ENCODE measurements around the gene JMJD4. TPM values are rescaled to one million over a fixed set of nuclear protein-coding genes. Genes with fewer than 3 reads are reported as not detected.

The JMJD4 gene
- total RNA-seq, 2 donors from 2014 or later, result 19.4 to 21.8 TPM

DNA sequence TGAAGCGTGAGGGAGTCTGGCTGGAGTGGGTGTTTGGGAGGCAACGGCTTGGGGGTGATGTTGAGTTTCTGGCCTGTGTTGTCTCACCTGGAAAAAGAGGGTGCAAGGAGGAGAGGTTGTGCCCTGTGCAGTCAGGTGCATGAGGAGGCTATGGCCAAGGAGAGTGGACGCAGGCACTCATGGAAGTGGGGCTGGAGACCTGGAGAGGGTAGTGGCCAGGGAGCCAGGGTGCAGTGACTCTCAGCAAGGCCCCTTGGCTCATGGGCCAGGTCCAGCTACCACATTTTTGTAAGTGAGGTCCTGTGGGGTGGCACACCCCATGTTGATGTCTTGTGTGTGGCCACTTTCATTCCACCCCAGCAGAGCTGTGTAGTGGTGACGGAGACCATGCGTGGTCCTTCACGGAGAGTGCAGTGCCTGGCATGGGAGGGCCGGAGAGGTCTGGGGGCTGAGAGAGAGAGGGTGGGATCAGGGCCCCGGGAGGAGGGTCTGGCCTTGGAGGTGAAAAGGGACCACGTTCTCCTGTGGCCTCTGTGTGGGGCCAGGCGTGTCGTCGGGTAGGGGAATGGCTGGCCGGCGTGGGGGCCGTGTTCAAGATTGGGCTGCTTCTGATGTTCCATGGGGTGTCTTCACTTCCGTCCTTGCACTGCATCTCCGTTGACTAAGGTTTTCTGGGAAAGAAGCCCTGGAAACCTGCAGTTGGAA, 6.2 kb upstream of the JMJD4 start:
- H3K27me3 Mint-ChIP-seq (ENCODE audit: insufficient read depth), result no peaks in the 10 kb centered on the region
- 95 to 96% methylated on average over 9 to 17 of the region's 17 CpGs for WGBS, 2 experiments (ENCODE audit: insufficient coverage in 1 of 2, insufficient read length in 1 of 2)

DNA sequence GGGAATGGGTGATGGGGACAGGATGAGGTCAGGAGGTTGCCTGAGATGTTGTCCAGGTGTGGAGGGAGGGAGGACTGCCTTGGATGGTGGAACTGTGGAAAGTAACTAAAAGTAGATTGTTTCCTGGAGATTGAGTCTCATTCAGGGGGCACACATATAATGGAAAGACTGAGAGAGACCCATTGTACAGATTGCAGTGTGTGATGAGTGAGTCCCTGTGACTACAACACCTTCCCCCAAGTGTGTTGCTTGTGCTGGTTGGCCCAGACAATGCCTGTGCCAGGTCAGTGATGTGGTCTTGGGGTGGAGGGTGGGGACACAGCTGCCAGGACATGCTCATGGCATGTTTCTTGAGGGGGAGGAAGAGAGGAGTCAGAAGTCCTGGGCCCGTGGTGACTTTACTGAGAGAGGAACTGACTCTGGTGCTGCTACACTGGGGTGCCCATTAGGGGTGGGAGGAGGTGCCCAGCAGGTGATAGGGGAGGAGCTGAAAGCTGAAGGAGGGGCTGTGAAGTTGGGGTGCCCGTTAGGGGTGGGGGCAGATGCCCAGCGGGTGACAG, 5.4 kb upstream of the JMJD4 start:
- TF ChIP-seq, protein P1, sequence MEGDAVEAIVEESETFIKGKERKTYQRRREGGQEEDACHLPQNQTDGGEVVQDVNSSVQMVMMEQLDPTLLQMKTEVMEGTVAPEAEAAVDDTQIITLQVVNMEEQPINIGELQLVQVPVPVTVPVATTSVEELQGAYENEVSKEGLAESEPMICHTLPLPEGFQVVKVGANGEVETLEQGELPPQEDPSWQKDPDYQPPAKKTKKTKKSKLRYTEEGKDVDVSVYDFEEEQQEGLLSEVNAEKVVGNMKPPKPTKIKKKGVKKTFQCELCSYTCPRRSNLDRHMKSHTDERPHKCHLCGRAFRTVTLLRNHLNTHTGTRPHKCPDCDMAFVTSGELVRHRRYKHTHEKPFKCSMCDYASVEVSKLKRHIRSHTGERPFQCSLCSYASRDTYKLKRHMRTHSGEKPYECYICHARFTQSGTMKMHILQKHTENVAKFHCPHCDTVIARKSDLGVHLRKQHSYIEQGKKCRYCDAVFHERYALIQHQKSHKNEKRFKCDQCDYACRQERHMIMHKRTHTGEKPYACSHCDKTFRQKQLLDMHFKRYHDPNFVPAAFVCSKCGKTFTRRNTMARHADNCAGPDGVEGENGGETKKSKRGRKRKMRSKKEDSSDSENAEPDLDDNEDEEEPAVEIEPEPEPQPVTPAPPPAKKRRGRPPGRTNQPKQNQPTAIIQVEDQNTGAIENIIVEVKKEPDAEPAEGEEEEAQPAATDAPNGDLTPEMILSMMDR (conservative IDR thresholded peaks at IDR 0.05), result no peak
- H3K4me1 Mint-ChIP-seq, result peaks cover 2% of the 10 kb centered on the region
- H3K27ac Mint-ChIP-seq, result no peak overlapping the region
- H3K36me3 Mint-ChIP-seq (ENCODE audit: low read depth), result peaks cover 15% of the 10 kb centered on the region
- H3K27me3 Mint-ChIP-seq (ENCODE audit: insufficient read depth), result no peaks in the 10 kb centered on the region
- no peak overlapping the region for H3K4me3 Mint-ChIP-seq
- Histone ChIP-seq H3K36me3 (ENCODE audit: control insufficient read depth, insufficient read depth, low read length) (no peaks in the 10 kb centered on the region), H3K27me3 (ENCODE audit: control insufficient read depth, insufficient read depth, low read length, poor library complexity, severe bottlenecking) (no peaks in the 10 kb centered on the region), H3K4me1 (ENCODE audit: control insufficient read depth, insufficient read depth, low read length) (no peaks in the 10 kb centered on the region), H3K27ac (ENCODE audit: low read depth, low read length) (no peak overlapping the region), H3K4me3 (ENCODE audit: low read length) (no peak overlapping the region), H3K9me3 (ENCODE audit: control insufficient read depth, low read length) (no peaks in the 10 kb centered on the region), H3K9ac (ENCODE audit: extremely low read depth, low read length, poor library complexity, severe bottlenecking) (no peak overlapping the region)
- no peak for DNase-seq
- 80 to 89% methylated on average over 1 to 3 of the region's 3 CpGs for WGBS, 2 experiments (ENCODE audit: insufficient coverage in 1 of 2, insufficient read length in 1 of 2)
- no peaks in the 10 kb centered on the region for H3K9me3 Mint-ChIP-seq

More for the DNA sequence above, 6.2 kb upstream of the JMJD4 start:
- DNase-seq, result no peak
- Mint-ChIP-seq H3K27ac (peak overlapping the region; percentile 45), H3K4me1 (no peaks in the 10 kb centered on the region), H3K4me3 (no peak overlapping the region), H3K9me3 (no peaks in the 10 kb centered on the region), H3K36me3 (ENCODE audit: low read depth) (peaks cover 15% of the 10 kb centered on the region)
- TF ChIP-seq, protein P1 (conservative IDR thresholded peaks at IDR 0.05), result no peak
- H3K4me3 ChIP-seq (ENCODE audit: low read length), result no peak overlapping the region
- H3K36me3 ChIP-seq (ENCODE audit: control insufficient read depth, insufficient read depth, low read length), result no peaks in the 10 kb centered on the region
- H3K27ac ChIP-seq (ENCODE audit: low read depth, low read length), result no peak overlapping the region
- H3K9ac ChIP-seq (ENCODE audit: extremely low read depth, low read length, poor library complexity, severe bottlenecking), result no peak overlapping the region
- H3K27me3 ChIP-seq (ENCODE audit: control insufficient read depth, insufficient read depth, low read length, poor library complexity, severe bottlenecking), result no peaks in the 10 kb centered on the region
- H3K9me3 ChIP-seq (ENCODE audit: control insufficient read depth, low read length), result no peaks in the 10 kb centered on the region
- H3K4me1 ChIP-seq (ENCODE audit: control insufficient read depth, insufficient read depth, low read length), result no peaks in the 10 kb centered on the region

DNA sequence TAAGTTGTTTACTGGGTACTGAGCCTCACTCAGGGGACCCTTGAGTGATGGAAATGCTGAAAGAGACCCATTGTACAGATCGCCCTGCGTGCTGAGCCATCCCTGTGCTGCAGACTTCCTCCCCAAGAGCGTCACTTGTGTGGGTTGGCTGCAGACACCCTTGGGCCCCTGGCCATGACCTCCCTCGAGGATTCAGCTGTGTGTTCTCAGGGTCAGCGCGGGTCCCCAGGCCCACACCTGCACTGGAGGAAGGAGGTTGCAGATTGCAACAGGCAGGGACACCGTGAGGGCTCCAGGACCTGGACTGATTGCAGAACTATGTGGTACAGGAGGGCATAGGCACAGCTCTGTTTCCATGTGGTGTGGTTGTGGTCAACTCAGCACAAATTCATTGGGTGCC, 4.5 kb upstream of the JMJD4 start:
- H3K27me3 Mint-ChIP-seq (ENCODE audit: insufficient read depth), result no peaks in the 10 kb centered on the region
- Histone ChIP-seq H3K27ac (ENCODE audit: low read depth, low read length) (no peak overlapping the region), H3K9me3 (ENCODE audit: control insufficient read depth, low read length) (no peaks in the 10 kb centered on the region), H3K27me3 (ENCODE audit: control insufficient read depth, insufficient read depth, low read length, poor library complexity, severe bottlenecking) (no peaks in the 10 kb centered on the region), H3K9ac (ENCODE audit: extremely low read depth, low read length, poor library complexity, severe bottlenecking) (no peak overlapping the region), H3K36me3 (ENCODE audit: control insufficient read depth, insufficient read depth, low read length) (no peaks in the 10 kb centered on the region), H3K4me1 (ENCODE audit: control insufficient read depth, insufficient read depth, low read length) (no peaks in the 10 kb centered on the region), H3K4me3 (ENCODE audit: low read length) (no peak overlapping the region)
- peaks cover 2% of the 10 kb centered on the region for H3K4me1 Mint-ChIP-seq
- peak; percentile 10 for DNase-seq
- WGBS, 2 experiments (ENCODE audit: insufficient coverage in 1 of 2, insufficient read length in 1 of 2), result 93 to 96% methylated on average over 4 to 7 of the region's 7 CpGs
- H3K27ac Mint-ChIP-seq, result no peak overlapping the region
- peaks cover 15% of the 10 kb centered on the region for H3K36me3 Mint-ChIP-seq (ENCODE audit: low read depth)
- H3K9me3 Mint-ChIP-seq, result no peaks in the 10 kb centered on the region
- TF ChIP-seq, protein P1 (conservative IDR thresholded peaks at IDR 0.05), result no peak
- H3K4me3 Mint-ChIP-seq, result no peak overlapping the region

Data from endodermal cell (in vitro differentiated cells).